ENCODE results near the gene SDE2.
"Not testable (repeated sequence)": the region's sequence is repeated elsewhere in the genome, so short reads cannot be mapped to it uniquely, and the experiment has no call there.

The SDE2 gene

DNA sequence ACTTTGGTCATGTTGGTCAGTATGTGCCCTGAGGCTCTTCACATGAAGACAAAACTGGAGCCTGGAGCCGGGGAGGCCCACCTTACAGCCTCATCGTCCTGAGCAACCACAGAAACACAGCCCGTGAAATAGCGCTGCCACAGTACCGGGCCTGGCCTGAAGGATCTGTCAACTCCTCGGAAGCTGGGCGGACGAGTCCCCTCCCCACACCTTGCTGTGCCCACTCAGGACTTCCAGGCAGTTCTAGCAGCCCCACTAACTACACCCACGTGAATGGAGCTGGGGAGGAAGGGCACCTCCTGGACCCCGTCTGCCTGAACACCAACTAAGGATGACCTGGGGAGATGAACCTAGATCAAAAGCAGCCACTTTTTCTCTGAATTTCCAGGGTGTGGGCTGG lies 24.7 kb downstream of the SDE2 start:
- no peak for DNase-seq

DNA sequence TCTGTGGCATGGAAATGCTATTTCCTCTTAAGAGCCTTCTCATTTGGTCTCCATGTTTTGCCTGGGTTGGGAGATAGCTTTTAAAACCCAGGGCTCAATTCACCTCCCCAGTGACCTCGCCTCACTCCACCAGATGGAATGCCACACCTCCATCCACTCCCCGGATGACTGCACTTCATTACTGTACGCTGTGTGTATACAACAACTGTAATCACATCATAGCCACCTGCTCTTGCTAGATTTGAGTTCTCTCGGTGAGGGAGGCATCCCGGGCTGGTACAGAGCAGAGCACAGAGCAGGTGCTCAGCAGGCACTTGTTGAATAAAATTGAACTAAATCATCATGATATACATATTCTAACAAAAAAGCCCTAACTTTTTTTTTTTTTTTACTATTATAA lies 26.0 kb downstream of the SDE2 start:
- DNase-seq: no peak

DNA sequence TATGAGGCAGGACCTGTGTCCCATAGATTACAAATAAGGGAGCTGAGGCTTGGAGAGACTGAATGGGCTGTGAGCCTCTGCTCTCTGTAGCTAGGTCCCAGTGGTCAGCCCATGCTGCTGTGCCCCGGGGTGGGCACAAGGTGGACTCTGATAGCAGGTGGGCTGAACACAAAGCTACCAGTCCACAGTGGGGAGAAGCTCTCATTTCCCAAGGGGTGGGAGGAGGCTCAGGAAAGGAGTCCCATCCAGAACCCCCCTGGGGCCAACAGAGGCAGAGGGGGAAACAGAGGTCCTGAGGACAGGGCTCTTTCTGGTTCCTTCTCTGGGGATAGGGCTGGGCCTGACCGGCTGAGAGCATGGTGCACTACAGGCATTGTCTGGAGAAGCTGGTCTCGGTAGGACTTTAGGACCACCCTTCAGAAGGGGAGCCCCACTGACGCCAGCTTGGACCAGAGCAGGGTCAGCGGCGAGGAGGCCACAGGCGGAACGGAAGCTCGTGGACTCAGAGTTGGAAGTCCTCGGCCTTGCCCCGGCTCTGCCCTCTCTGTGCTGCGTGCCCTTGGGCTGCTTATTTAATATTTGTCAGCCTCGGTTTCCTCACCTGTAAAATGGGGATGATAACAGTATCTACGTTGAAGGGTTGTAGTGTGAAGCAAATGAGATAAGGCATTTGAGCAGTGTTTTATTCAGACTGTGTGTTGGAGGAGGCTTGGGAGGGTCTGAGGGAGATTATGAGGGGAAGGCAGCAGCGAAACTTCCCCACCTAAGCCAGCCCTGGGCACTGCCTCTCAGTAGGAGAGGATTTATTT lies 26.6 kb downstream of the SDE2 start:
- no peak for DNase-seq

DNA sequence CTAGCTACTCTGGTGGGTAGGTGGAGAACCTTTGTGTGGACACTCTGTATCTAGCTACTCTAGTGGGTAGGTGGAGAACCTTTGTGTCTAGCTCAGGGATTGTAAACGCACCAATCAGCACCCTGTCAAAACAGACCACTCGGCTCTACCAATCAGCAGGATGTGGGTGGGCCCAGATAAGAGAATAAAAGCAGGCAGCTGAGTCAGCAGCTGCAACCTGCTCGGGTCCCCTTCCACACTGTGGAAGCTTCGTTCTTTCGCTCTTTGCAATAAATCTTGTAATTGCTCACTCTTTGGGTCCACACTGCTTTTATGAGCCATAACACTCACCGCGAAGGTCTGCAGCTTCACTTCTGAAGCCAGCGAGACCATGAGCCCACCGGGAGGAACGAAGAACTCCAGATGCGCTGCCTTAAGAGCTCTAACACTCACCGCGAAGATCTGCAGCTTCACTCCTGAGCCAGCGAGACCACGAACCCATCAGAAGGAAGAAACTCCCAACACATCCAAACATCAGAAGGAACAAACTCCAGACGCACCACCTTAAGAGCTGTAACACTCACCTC lies 28.5 kb downstream of the SDE2 start:
- DNase-seq: not testable (repeated sequence)

DNA sequence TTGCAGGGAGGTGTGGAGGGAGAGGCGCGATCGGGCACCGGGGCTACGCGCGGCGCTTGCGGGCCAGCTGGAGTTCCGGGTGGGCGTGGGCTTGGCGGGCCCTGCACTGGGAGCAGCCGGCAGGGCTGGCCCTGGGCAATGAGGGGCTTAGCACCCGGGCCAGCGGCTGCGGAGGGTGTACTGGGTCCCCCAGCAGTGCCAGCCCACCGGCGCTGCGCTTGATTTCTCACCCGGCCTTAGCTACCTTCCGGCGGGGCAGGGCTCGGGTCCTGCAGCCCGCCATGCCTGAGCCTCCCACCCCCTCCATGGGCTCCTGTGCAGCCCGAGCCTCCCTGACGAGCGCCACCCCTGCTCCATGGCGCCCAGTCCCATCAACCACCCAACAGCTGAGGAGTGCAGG lies 29.4 kb downstream of the SDE2 start:
- DNase-seq: not testable (repeated sequence)

DNA sequence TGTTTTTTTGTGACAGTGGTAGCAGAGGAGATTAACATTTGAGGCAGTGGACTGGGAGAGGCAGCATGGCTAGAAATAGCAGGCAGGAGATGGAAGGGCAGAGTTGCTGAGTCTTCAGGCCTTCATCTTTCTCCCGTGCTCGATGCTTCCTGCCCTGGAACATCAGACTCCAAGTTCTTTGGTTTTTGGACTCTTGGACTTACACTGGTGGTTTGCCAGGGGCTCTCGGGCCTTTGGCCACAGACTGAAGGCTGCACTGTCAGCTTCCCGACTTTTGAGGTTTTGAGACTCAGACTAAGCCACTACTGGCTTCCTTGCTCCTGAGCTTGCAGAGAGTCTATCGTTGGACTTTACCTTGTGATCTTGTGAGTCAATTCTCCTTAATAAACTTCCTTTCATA lies 33.9 kb downstream of the SDE2 start:
- DNase-seq: no peak

DNA sequence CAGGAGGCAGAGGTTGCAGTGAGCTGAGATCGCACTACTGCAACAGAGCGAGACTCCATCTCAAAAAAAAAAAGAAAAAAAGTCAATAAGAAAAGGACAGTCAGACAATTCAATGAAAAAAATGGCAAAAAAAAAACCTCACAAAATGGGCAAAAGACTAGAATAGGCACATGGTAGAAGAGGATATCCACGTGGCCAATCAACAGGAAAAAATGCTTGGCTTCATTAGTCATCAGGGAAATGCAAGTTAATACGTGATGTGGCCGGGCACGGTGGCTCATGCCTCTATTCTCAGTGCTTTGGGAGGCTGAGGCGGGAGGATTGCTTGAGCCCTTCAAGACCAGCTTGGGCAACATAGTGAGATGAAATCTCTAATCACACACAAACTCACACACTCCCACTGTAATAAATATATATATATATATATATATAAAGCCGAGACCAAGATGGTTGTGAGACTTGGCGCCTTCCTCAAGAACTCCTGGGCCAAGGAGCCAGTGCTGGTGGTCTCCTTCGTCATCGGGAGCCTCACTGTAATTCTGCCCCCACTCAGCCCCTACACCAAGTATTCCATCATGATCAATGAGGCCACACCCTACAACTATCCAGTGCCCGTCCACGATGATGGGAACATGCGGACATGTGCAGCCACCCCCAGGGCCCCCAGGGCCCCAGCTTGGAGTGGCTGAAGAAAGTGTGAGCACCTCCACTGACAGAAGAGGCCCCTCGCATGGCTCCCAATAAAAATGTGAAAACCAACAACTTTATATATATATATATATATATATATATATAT lies 35.2 kb downstream of the SDE2 start:
- DNase-seq: no peak

DNA sequence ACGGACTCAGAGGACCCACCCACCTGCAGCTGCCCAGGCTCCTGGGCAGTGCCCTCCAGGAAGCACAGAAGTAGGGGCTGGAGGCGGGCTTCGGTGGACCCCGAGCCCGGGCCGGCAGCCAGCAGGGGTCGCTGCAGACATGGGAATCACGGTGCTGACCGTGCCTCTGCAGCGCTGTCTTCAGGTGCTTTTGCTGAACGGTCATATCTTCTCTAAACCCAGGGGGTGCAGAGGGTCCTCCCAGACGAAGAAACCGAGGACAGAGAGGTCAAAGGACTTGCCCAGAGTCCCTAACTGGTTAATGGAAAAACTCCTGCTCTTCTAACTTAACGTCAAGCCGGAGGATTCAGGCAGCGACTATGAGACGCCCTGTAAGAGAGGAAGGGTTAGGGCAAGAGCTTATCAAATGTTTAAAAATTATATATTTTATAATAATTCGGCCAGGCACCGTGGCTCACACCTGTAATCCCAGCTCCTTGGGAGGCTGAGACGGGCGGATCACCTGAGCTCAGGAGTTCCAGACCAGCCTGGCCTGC lies 36.6 kb downstream of the SDE2 start:
- no peak for DNase-seq

DNA sequence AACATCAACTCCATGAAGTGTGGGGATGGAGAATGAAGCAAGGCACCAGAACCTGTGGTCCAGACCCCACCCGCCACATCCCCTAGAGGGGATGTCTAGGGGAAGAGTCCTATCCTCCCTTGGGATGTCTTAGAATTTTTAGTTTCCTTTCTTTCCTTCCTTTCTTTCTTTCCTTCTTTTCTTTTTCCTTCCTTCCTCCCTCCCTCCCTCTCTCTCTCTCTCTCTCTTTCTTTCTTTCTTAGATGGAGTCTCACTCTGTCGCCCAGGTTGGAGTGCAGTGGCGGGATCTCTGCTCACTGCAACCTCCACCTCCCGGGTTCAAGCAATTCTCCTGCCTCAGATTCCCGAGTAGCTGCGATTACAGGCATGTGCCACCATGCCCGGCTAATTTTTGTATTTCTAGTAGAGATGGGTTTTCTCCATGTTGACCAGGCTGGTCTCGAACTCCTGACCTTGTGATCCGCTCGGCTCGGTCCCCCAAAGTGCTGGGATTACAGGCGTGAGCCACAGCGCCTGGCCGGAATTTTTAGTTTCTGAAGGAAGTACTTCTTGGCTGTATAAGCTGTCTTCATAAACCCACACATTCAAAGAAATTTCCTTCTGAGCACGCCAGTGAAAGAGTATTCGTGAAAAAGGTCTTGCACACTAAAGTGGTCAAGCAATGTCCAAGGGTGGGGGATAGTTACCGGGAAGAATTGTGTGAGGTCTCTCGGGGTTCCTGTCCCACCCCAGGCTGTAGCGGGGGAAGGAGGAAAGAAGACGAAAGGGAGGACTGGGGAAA lies 37.3 kb downstream of the SDE2 start:
- DNase-seq: no peak

DNA sequence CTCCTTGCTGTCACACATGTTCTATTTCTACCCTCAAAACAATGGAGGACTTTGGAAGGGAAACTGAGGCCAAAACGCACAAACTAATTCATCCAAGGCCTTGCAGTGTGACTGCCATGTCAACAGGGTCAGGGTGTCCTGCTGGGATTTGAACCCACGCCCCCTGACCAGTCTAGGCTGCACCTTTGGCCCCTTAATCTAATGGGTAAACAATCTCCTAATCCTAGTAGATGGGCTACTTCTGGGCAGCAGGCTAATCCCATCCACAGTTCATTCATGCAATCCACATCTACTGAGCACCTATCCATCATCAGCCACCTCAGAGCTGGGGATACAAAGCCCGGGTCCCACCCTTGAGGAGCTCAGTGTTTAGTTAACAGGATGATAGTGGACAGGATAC lies 41.1 kb downstream of the SDE2 start:
- DNase-seq: no peak

DNA sequence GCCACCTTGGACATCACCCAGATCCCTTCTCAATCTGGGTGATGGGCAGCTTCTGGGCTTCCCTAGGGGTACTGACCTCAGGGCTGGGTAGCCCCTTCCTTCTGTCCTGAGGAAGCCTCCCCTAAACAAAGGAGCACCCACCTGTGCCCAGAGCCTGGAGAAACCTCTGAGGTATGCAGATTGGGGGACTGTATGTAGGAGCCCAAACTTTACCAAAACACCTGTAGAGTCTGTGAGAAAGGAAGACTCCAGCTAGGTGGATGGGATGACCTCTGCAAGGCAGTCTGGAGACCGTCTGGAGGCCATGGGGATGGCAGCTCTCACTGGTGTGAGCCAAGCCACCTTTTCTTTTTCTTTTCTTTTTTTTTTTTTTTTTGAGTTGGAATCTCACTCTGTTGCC lies 44.4 kb downstream of the SDE2 start:
- DNase-seq: no peak

DNA sequence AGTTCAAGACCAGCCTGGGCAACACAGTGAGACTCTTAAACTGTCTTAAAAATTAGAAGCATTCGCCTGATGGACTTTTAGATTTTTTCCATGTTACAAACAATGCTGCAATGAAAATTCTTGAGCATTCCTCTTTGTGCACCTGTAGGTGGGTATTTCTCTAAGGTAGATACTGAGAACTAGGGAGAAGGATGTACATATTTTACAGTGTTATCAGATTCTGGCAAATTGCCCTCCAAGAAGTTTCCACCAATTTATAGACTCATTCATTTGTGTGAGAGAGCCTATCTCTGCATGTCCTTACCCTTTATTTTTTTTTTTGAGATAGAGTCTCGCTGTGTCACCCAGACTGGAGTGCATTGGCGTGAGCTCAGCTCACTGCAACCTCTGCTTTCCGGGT lies 45.8 kb downstream of the SDE2 start:
- DNase-seq: no peak

DNA sequence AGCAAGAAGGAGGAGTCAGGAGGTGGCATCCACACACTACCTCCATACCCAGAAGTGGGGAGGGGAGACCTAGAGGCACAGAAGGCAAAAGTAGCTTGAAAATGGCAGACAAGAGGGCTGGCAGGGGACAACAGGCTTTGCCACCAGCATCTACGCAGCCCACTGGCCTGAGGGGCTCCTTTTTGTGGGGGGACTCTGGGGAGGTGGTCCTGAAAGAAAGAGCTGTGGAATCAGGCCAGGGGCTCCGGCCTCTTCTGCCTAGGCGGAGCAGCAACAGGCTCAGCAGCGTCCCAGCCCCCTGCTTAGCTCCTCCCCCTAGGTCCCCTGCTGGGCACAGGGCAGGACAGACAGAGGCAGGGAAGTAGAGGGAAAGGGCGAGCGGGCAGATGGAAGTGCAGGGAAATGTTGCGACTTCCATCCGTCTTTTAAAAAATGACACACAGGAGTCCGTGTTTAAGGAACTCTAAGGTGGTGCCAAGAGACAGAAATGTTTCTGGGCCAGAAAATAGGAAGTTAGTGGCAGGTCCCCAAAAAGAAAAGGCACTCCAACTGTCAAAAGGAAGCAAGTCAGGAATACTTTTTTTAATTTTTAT lies 48.1 kb downstream of the SDE2 start:
- DNase-seq: no peak

DNA sequence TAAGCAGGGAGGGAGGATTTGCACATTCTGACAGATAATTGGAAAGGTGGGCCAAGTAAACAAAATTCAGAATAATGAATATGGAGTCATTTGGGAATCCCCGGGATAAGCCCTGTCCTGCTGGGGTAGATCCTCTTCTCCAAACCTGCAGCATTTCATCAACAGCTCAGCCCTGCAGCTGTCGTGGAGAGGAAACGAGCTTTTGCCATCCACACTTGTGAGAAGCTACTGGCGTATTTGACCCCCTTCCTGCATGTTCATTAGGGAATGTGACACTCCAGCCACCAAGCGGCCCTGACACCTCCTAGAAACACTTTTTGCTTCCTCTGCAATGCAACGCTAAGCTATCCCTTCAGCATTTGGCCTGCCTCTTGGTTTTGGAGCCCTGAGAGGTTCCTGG lies 50.1 kb downstream of the SDE2 start:
- DNase-seq: no peak

DNA sequence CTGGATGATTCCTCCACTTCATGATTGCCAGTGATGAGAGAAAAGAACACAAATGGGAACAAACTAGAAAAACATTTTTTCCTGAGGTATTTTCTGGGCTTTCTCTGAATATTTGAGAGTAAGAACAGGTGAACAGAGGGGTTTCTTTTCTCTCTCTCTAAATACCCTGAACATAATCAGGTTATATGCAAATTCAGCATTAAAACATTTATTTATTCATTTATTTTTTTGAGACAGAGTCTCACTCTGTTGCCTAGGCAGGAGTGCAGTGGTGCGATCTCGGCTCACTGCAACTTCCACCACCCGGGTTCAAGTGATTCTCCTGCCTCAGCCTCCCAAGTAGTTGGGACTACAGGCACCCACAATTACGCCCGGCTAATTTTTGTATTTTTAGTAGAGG lies 52.3 kb downstream of the SDE2 start:
- no peak for DNase-seq

DNA sequence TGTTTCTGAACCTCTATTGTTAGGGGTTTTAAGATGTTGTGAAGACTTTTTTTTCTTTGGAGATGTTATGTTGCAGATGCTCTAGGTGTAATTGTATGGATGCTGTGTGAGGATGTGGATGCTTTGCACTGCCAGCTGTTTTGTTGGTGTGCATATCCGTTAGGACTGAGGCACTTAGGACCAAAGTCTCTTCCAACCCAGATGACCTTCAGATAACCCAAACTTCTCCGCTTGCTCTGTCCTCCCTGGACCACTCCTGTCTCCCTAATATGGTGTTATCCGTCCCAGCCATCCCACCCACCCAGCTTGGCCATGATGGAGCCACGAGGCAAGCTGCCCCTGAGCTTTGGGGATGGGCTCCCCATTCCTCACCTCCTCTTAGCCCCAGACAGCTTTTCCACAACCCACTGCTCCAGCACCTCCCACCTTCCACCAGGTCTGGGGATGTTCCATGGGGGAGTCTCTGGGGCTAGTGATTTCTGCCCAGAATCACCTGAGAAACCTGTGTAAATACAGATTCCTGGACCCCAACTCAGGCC lies 53.0 kb downstream of the SDE2 start:
- no peak for DNase-seq

DNA sequence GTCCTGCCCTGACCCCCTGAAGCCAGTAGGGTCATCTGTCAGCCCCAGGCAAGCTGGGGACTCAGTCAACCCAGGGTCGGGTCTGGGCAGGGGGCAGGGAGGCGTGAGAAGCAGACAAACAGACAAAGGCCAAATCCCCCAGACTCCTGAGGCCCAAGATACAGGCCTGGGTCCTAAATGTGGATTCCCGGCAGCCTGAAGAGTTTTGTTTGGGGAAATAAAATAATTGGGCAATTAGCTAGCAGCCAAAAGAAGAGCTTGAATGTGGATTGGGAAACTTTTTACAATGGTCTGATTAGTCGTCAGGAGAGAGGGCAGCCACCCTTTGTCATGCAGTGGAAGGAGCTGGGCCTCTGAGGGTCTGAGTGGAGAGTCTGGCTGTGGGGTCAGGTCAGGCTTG lies 53.6 kb downstream of the SDE2 start:
- no peak for DNase-seq

DNA sequence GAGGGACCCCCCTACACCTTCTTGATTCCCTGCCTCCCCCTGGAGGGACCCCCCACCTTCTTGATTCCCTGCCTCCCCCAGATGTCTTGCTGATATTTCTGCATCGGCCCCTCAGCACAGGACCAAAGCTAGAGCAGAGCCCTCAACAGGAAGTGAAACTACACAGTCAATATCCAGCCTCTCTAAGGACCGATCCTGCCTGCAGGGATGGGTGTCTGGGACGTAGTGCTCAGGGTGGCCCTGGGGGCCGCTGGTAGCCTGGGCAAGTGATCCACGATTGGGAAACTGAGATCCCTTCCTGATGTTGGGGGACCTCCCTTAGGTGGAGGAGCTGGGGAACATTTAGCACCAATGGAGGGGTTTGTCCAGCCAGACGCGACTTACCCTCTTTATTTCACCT lies 54.2 kb downstream of the SDE2 start:
- DNase-seq: no peak

DNA sequence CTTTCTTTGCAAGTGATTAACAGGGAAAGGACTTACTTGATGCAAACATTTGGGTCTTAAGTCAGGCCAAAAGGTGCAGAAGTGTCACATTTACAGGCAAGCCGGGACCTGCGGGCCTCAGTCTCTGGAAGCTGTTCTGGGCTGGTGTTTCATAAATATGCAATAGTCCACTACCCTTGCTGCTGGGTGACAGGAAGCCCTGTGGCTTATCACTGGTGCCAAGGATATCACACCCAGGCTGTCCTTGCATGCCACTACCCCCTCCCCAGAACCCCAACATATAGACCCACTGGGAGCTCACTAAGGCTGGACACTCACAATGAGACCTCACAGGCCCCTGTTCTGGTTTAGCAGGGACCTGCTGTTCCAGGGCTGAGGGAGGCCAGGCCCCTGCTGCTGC lies 54.8 kb downstream of the SDE2 start:
- no peak for DNase-seq

DNA sequence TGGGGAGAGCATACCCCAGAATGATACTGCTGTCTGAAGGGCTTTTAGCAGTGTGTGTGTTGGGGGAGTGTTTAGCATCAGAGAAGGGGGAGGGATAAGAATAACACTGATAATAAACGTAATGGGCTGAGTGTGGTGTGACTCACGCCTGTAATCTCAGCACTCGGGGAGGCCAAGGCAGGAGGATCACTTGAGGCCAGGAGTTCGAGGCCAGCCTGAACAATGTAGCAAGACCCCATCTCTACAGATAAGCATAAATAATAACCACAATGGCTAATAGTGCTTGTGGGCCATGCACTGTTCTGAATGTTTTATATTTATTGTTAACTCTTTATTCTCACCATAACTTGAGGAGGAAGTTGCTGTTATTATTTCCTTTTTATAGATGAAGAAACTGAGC lies 55.6 kb downstream of the SDE2 start:
- no peak for DNase-seq

DNA sequence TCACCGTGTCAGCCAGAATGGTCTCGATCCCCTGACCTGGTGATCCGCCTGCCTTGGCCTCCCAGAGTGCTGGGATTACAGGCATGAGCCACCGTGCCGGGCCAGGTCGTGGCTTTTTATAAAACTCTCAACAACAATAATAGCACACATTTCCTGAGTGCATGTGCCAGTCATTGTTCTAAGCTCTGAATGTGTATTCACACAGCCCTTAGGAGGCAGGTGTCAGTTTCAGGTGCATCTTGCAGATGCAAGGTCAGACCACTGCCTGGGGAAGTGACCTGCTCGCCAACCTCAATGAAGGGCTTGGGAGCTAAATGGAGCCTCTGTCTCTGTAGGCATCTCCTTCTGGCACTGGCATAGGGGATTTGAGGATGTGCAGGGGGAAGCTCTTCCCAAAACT lies 56.6 kb downstream of the SDE2 start:
- no peak for DNase-seq

DNA sequence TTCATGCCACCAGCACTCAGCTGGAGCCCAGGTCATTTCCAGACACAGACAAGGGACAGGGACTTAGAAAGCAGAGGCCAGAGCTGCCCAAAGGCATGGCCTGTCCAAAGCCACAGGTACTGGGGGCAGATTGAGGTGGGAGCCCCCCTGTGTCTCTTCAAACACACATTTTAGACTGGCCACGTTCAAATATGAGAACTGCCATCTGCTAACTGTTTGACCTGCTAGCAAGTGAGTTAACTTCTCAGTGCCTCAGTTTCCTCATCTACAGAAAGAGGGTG lies 57.3 kb downstream of the SDE2 start:
- DNase-seq: no peak
